AG04450 (cell line): ENCODE data around the gene MRTO4. TPM values are rescaled to one million over a fixed set of nuclear protein-coding genes. Genes with fewer than 3 reads are reported as not detected.
"Not testable (repeated sequence)": the region's sequence is repeated elsewhere in the genome, so short reads cannot be mapped to it uniquely, and the experiment has no call there.

ENCODE experiments used
- CTCF ChIA-PET: fragments of 300-600, 350-600 bp; formaldehyde crosslinking; extraction: SDS; loops from one replicate; lab custom pipeline; 2022; ENCODE audit warnings: antibody characterized with exemption, inconsistent platforms; lab: Charles Lee
- POLR2A ChIA-PET: fragments of 350-600 bp; formaldehyde crosslinking; extraction: SDS; loops from one replicate; lab custom pipeline; 2021; ENCODE audit warnings: antibody characterized with exemption, inconsistent platforms; lab: Yijun Ruan, JAX
- DNase-seq: peaks from one replicate; pipeline ENCODE4 v3.0.0-alpha.2; 2011; ENCODE audit warnings: low read depth, low spot score
- H3K27ac ChIP-seq: one replicate; pipeline ENCODE4 v1.5.1; 2012; ENCODE audit warnings: low read depth, low read length, control low read depth
- H3K27me3 ChIP-seq: one replicate; pipeline ENCODE4 v1.6.0; 2012; ENCODE audit warnings: low read length; ENCODE audit not compliant: control insufficient read depth, insufficient read depth
- H3K4me3 ChIP-seq: 2 replicates; pipeline ENCODE4 v1.5.1; 2011; ENCODE audit warnings: mild to moderate bottlenecking, low read depth, low read length, control low read depth
- H3K9me3 ChIP-seq: 2 replicates; pipeline ENCODE4 v1.5.1; 2012; ENCODE audit warnings: low read length; ENCODE audit not compliant: control insufficient read depth, insufficient read depth
- polyA plus RNA-seq: library from polyadenylated mRNA; depleted of rRNA; stranded (reverse); fragments of >200 nt; gene quantifications from 2 replicates; pipeline ENCODE4 v1.2.3, GENCODE V29; 2011
- TF ChIP-seq, protein P1 (sequence below): IDR thresholded peaks from 2 replicates; pipeline ENCODE4 v1.5.1; 2011; ENCODE audit warnings: low read depth, low read length, control low read depth, inconsistent platforms

The MRTO4 gene
- polyA plus RNA-seq, 1 experiment: 30.8 TPM

DNA sequence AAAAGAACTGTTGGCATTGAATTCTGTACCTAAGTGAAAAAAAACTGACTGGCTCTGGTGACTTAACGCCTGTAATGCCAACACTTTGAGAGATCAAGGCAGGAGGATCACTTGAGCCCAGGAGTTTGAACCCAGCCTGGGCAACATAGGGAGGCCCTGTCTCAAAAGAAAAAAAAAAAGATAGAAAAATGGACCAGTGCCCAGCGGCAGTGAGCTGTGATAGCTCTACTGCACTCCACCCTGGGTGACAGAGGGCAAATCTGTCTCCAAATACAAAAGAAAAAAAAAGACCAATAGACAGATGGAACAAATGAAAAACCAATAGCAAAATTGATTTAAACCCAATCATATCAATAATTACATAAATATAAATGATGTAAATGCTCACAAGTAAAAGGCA lies 37.6 kb downstream of the MRTO4 start:
- ChIA-PET POLR2A (no interaction called here), CTCF (no interaction called here)
- Histone ChIP-seq H3K27me3 (no peaks in the 10 kb centered on the region), H3K4me3 (no peak overlapping the region), H3K9me3 (peaks cover 11% of the 10 kb centered on the region), H3K27ac (no peak overlapping the region)
- no peak for DNase-seq
- TF ChIP-seq, protein P1, sequence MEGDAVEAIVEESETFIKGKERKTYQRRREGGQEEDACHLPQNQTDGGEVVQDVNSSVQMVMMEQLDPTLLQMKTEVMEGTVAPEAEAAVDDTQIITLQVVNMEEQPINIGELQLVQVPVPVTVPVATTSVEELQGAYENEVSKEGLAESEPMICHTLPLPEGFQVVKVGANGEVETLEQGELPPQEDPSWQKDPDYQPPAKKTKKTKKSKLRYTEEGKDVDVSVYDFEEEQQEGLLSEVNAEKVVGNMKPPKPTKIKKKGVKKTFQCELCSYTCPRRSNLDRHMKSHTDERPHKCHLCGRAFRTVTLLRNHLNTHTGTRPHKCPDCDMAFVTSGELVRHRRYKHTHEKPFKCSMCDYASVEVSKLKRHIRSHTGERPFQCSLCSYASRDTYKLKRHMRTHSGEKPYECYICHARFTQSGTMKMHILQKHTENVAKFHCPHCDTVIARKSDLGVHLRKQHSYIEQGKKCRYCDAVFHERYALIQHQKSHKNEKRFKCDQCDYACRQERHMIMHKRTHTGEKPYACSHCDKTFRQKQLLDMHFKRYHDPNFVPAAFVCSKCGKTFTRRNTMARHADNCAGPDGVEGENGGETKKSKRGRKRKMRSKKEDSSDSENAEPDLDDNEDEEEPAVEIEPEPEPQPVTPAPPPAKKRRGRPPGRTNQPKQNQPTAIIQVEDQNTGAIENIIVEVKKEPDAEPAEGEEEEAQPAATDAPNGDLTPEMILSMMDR: no peak

DNA sequence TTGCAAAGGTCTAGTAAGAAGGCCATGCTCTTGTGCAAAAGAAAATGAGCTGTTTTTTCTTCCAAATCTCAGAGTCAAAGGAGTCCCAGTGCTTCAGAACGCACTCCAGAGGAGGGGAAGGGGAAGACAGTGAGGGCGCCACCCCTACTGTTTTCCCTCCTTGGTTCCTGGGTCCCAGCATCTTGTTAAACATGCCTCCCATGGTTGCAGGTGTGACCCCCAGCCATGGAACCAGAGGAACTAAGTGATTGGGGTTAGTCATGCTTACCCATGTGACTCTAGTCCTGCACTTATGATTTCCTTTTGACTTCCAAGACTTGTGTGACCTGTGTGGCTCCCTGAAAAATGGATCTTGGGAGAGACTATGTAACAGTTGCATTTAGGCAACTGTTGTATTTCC lies 43.0 kb downstream of the MRTO4 start:
- Histone ChIP-seq H3K4me3 (no peak overlapping the region), H3K27me3 (no peaks in the 10 kb centered on the region), H3K9me3 (peaks cover 27% of the 10 kb centered on the region), H3K27ac (no peak overlapping the region)
- DNase-seq: no peak
- ChIA-PET CTCF (no interaction called here), POLR2A (no interaction called here)
- TF ChIP-seq, protein P1: no peak

DNA sequence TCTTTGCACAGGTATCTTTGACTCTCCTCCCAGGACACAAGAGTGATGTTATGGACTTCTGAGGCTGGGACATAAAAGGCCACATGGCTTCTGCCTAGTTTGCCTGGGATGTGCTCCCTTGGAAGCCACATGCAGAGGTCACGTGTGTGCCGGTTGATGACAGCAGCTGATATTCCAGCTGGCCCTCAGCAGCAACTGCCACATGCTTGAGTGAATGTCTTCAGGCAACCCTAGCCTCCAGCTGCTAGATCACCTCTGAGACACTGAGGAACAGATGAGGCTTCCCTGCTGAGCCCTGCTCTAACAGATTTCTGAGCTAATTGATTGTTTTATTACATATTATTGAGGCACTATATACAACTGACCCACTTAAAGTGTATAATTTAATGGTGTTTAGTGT lies 48.6 kb downstream of the MRTO4 start:
- POLR2A ChIA-PET: no interaction called here
- H3K27ac ChIP-seq: no peak overlapping the region
- H3K9me3 ChIP-seq: peaks cover 7% of the 10 kb centered on the region
- CTCF ChIA-PET: no interaction called here
- H3K4me3 ChIP-seq: no peak overlapping the region
- TF ChIP-seq, protein P1: no peak
- H3K27me3 ChIP-seq: no peaks in the 10 kb centered on the region
- DNase-seq: no peak

DNA sequence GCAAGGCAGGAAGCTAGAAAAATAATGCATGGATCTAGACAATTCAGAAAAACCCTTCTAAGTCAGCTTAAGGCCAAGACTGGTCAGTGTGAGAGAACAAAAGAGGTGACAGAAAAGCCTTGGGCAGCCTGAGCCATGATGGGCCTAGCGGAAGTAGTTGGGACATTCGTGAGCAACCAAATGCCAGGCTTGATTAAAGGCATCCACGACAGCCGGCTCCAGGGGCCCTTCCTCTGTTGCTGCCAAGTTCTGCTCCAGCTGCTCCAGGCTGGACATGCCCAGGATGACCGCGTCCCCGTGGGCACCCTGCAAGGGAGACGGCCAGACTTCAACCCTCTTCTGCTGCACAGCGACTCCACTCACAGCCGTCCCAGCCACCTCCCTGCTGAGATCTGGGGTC lies 52.5 kb downstream of the MRTO4 start:
- DNase-seq, H3K27me3 ChIP-seq, H3K27ac ChIP-seq, H3K9me3 ChIP-seq, H3K4me3 ChIP-seq, CTCF ChIA-PET: not testable (repeated sequence)
- POLR2A ChIA-PET: interaction anchor here (0.5 to 0.7 kb wide), 2 partner anchors 12 to 347 kb away, joined by 4 to 5 read pairs; no protein-coding TSS in a partner anchor

DNA sequence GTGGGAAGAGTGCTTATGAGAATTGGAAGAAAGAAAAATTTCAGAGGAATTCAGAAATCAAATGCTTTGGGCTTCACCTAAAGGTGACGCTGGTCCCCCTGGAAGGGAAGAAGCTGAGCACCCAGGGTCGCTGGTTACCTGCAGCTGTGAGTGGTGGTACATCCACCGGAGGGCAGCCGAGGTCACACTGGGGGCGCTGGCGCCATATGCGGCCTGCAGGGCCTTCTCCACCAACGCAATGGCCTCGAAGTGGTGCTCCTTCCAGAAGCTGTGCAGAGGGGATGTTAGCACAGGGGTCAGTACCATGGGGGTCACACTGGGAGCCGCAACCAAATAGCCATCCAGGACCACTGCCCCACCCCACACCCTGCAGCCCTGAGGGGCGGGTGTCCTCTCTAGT lies 54.3 kb downstream of the MRTO4 start:
- Histone ChIP-seq H3K4me3 (no peak overlapping the region), H3K27ac (no peak overlapping the region), H3K27me3 (no peaks in the 10 kb centered on the region), H3K9me3 (no peaks in the 10 kb centered on the region)
- POLR2A ChIA-PET: no interaction called here
- DNase-seq: no peak
- TF ChIP-seq, protein P1: no peak
- CTCF ChIA-PET: interaction anchor here (0.5 kb wide), 1 partner anchor 11 kb away, joined by 7 read pairs; no protein-coding TSS in a partner anchor

DNA sequence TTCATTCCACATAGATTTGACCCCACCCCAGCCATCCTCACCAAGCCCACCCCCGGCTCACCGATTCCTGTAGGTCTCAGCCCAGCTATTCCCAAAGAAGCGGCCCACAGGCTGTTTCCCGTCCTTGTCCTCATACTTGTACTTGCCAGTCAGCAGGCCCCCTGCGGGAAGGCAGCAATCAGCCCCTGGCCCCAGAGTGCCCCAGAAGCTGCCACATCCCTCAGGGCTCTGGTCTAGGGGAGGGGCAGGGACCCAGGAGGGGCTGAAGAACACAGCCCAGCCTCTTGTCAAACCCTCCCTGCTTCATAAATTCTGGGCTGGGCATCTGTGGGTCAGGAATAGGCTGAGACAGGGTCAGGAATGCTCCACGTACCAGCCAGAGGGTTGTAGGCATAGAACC lies 55.3 kb downstream of the MRTO4 start:
- no peak for DNase-seq

More for the DNA sequence above, 55.3 kb downstream of the MRTO4 start:
- TF ChIP-seq, protein P1: no peak
- Histone ChIP-seq H3K27me3 (no peaks in the 10 kb centered on the region), H3K9me3 (no peaks in the 10 kb centered on the region; the same call in 1 of the 2 replicates), H3K4me3 (no peak overlapping the region), H3K27ac (no peak overlapping the region)
- ChIA-PET CTCF (no interaction called here), POLR2A (no interaction called here)
